HG02610 (cell line): ENCODE results near the gene WFDC12.
"Not testable (repeated sequence)": the region's sequence is repeated elsewhere in the genome, so short reads cannot be mapped to it uniquely, and the experiment has no call there.

ENCODE experiments used
- ATAC-seq: cut with Tn5 transposase; IDR thresholded peaks from one replicate; pipeline ENCODE4 v1.9.1; 2021; ENCODE audit warnings: mild to moderate bottlenecking, moderate library complexity; ENCODE audit not compliant: unreplicated experiment

WFDC12 gene, protein sequence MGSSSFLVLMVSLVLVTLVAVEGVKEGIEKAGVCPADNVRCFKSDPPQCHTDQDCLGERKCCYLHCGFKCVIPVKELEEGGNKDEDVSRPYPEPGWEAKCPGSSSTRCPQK

GRCh38 chr20:45124365-45124764 is at the start of gene WFDC12:
Gene WFDC12, minus strand, starts transcription at chr20:45124465. Its CDS starts 18 bp downstream, at chr20:45124447.
- no peak for ATAC-seq

- ATAC-seq, result no peak
Measured at GRCh38 chr20:45173522-45173921, 49.3 kb upstream of the WFDC12 start.

DNA sequence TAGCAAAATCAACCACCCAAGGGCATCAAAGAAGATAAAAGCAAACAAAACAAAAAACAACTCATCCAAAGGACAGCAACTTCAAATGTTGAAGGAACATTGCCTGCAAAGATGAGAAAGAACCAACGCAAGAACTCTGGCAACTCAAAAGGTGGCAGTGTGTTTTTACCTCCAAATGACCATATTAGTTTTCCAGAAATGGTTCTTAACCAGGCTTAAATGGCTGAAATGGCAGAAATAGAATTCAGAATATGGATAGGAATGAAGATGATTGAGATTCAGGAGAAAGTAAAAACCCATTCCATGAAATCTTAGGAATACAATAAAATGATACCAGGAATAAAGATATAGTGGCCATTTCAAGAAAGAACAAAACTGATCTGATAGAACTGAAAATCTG is 40.6 kb upstream of the WFDC12 start:
- no peak for ATAC-seq

DNA sequence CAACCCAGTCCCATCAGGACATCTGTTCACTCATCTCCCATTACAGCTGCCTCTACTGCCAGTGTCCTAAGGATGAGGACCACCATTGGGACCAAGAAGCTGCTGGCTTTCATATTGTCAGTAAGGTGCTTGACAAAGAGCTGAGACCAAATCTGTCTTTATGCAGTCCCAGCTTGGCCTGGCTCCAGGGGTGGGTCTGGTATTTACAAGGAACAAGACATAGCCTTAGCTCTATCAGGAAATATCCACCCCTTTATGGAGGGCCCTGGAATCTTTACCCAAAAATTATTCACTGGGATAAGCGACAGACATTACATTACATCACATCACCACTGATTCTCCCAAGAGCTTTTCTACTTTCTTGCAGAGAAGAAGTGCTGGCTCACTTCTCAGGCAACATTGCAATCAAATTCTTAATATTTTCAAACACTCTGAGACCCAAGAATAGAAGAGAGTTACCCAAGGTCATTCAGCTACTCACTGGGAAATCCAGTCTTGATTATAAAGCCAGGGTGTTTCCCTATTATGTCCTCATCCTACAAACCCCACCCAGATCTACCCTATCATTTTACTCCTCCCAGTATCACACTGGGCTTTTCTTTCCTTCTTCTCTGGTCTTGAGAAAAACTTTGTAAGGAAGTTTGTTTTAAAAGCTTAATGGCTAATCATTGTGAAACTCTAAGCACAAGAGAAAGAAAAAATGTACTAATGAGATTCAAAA is 39.0 kb upstream of the WFDC12 start:
- no peak for ATAC-seq

GRCh38 chr20:45157962-45158361 is 33.7 kb upstream of the WFDC12 start:
- ATAC-seq, result no peak

GRCh38 chr20:45156713-45157112 is 32.4 kb upstream of the WFDC12 start:
- ATAC-seq, result no peak

DNA sequence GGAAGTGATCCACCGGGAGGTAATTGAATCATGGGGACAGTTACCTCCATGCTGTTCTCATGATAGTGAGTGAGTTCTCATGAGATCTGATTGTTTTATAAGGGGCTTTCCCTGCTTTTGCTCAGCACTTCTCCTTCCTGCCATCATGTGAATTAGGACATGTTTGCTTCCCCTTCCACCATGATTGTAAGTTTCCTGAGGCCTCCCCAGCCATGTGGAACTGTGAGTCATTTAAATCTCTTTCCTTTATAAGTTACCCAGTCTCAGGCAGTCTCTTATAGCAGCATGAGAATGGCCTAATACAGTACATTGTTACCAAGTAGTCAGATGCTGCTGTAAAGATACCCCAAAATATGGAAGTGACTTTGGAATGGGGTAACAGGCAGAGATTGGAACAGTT is 30.5 kb upstream of the WFDC12 start:
- ATAC-seq, result not testable (repeated sequence)

DNA sequence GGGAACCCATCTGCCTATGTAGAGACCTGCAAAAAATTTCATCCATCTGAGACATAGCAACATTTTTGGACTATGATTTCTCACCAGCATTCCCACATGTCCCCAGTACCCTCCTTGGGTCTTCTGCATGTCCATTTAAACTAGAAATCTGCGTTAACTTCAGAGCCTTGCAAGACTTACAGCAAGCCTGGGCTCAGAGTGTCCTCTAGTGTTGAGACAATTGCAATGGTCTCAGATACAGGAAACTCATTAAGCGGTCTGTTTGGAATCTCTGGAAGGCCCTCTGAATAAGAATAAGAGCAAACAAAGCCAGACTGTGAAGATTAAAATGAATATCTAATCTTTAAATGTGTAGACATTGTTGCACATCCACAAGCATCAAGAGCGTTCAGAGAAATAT is 29.9 kb upstream of the WFDC12 start:
- no peak for ATAC-seq

DNA sequence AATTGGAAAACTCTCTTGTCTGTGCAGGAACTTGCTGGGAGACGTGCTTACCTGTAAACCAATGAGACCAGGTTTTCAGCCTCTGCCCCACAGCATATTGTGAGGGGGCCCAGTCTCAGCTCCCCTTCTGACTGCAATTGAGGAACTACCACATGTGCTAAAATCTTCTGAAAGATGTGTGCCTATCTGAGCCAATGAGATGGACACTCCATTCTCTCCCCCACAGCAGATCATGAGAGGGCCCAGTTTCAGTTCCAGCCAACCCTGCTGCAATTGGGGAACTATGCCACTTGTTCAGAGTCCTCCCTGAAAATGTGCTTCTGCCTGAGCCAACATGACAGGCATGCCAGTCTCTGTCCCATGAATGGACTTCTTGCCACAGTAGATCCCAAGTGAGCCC is 29.5 kb upstream of the WFDC12 start:
- ATAC-seq, result no peak

GRCh38 chr20:45153147-45153546 is 28.9 kb upstream of the WFDC12 start:
- no peak for ATAC-seq

DNA sequence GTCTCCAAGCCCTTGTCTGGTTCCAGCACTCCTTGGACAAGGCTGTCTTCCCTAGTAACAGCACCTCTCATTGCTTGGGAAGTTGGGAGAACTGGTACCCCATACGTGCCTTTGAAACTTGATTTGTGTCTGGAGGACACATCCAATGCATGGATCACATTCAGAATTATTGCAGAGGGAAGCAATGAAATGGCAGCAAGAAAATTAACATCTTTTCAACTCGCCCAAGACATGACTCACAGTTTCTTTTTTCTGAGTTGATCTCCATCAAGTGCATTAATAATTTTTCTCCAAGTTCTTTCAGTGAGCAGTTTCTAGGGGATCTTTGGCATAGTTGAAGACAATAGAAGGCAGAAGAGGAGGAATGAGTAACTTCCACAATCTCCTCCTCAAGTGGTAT is 28.1 kb upstream of the WFDC12 start:
- ATAC-seq, result no peak

DNA sequence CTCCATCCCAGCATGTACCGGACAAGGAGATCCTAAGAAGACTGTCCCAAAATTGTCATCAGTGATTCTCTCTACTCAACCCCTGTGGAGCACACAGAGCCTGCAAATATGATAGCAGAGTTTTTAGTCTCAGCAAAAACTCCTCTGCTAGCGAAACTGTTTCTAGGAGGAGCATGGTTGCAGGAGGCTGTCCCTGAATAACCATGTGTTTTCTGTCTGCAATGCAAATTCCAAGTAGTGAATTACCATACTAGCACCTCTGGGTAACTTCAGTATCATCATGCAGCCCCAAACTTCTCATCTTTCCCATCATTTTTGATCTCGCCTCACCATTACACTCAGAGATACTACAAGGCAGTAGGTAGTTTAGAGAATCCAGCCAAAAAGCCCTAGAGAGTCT is 24.8 kb upstream of the WFDC12 start:
- no peak for ATAC-seq

DNA sequence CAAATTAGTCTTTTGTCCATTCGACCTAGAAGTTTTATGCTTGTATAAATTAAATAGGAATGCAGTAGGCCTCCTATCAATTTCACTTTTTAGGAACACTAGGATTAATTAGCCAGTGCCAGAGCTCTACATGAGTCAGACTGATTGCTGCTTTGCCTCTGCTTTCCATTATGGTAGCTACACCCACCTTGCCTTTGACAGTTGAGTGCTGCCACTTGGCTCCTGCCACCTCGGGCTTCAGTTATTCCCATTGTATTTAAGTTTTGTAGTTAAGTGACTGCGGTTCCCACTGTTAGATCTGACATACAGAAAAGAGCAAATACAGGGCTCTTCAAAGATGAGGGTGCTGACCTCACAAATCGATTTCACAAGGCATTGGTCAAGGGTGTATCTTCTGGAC is 16.6 kb upstream of the WFDC12 start:
- ATAC-seq, result no peak

DNA sequence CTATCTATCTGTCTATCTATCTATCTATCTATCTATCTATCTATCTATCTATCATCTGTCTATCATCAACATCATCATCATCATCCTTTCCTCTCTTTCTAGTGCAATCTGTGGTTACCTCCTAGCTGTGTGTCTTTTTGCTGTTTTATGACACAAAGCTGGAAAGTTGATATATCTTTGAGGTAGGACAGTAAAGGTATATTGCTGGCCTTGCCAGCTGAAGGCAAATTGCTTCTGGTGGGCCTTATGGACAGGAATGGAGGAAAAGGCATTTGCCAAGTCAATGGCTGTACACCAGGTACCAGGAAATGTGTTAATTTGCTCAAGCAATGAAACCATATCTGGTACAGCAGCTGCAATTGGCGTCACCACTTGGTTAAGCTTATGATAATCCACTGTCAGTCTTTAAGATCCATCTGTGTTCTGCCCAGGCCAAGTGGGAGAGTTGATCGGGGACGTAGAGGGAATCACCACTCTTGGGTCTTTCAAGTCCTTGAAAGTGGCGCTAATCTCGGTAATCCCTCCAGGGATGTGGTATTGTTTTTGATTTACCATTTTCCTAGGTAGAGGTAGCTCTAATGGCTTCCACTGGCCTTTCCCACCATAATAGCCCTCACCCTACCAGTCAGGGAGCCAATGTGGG is 15.6 kb upstream of the WFDC12 start:
- not testable (repeated sequence) for ATAC-seq

DNA sequence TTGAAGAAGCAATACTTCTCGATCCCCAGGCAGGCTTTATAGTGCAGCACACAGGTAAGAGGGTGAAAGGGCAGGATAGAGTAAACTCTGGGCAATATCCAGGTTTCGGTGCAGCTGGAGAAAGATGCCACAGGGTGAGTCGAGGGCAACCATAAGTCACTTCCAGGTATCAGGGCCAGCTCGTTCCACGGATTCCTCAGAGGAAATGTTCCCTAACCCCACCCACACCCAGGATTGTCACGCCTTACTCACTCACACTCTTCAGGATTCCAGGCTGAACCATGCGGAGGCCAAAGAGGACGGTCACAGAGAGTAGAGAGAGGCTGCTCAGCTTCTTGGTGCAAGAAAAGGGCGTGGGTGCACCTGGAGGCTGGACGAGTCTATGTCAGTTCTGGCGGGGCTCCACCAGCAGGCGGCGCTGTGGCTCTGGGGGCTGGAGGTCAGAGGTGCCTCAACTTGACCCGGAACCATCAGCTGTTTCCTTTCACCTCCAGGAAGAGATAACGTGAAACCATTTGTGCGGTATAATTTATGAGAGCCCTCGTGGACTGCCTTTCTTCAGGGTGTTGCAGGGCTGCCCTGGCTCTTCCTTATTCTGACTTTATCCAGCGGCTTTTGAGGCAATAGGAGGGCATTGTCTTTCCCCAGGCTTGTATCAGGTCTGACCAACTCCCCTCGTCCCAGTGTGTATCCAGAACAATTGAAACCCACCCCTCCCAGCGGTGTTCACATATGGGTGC is 14.5 kb upstream of the WFDC12 start:
- ATAC-seq, result no peak

DNA sequence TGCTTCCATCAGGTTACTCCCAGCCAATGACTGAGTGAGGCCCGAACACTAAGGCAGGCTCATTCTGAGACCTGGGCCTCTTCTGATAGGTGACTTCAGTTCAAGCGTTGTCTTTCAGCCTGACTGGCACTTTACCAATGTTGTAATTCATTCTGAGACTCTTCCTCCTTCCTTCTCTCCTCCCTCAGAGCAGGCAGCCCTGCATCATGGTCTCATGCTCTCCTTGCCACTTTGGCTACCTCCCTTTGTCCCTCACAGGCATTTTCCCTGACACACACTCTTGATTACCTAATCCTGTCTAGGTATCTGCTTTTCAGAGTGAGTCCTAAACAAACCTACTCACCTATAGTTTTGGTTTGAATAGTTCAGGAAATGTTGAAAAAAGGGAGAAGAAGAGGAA is 12.6 kb upstream of the WFDC12 start:
- no peak for ATAC-seq

GRCh38 chr20:45128099-45128498 is 3.8 kb upstream of the WFDC12 start:
- no peak for ATAC-seq

GRCh38 chr20:45121388-45121787 is 2.9 kb downstream of the WFDC12 start:
- no peak for ATAC-seq

DNA sequence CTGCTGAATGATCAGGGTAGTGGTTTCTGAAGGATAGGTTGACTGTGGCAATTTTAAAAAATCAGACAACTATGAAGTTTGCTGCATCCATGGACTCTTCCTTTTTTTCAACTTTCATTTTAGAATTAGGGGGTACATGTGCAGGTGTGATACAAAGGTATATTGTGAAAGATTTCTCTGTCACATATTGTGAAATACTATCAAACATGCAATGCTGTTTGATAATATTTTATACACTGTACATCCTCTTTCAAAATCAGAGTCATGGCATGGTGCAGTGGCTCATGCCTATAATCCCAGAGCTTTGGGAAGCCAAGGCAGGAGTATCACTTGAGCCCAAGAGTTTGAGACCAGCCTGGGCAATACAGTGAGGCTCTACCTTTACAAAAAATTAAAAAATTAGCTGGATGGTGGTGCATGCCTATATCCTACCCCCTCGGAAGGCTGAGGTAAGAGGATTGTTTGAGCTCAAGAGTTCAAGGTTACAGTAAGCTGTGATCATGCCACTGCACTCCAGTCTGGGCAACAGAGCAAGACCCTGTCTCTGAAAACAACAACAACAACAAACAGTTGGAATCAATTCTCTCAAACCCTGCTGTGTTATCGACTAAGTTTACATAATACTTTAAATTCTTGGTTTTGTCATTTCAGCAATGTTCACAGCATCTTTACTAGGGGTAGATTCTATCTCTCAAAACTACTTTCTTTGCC is 4.6 kb downstream of the WFDC12 start:
- ATAC-seq, result no peak

- ATAC-seq, result no peak
Measured at GRCh38 chr20:45118028-45118427, 6.2 kb downstream of the WFDC12 start.

DNA sequence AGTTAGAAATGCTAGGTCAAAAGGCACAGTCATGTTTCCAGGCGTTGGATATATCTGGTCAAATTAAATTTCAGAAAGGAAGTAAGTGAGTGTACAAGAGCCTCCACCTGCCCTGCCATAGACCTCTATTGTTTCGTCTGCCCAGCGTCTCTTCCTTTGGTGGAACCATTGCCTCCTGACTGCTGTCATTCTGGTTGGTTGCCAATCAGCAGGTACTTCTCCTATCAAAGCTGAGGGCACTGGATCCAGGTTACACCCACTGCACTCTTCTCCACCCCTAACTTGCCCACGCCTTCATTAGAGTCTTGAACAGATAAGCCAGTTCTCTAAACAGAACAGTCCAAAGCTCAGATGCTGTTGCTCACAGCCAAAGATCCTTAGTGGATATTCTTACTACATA is 6.7 kb downstream of the WFDC12 start:
- no peak for ATAC-seq
